H9 (cell line): ENCODE measurements around the gene HMMR. TPM values are rescaled to one million over a fixed set of nuclear protein-coding genes. Genes with fewer than 3 reads are reported as not detected.

Experiments
- DNase-seq: peaks from one replicate; pipeline ENCODE4 v3.0.0-alpha.2; 2017
- H2AFZ ChIP-seq: one replicate; pipeline ENCODE4 v1.6.1; 2013; ENCODE audit warnings: mild to moderate bottlenecking, low read length, control low read depth, moderate library complexity
- H2AK5ac ChIP-seq: 2 replicates; pipeline ENCODE4 v1.6.1; 2013; ENCODE audit warnings: low read length, control low read depth, mixed read lengths; ENCODE audit not compliant: insufficient read length
- H2BK120ac ChIP-seq: one replicate; pipeline ENCODE4 v1.6.1; 2013; ENCODE audit warnings: low read depth, mild to moderate bottlenecking, low read length, control low read depth, inconsistent platforms; ENCODE audit not compliant: poor library complexity, severe bottlenecking
- H2BK12ac ChIP-seq: 2 replicates; pipeline ENCODE4 v1.6.1; 2013; ENCODE audit warnings: low read length, control low read depth, mixed read lengths, low read depth; ENCODE audit not compliant: insufficient read length
- H2BK15ac ChIP-seq: 2 replicates; pipeline ENCODE4 v1.6.1; 2013; ENCODE audit warnings: low read depth, low read length, control low read depth
- H2BK20ac ChIP-seq: one replicate; pipeline ENCODE4 v1.6.1; 2013; ENCODE audit warnings: low read depth, mild to moderate bottlenecking, low read length, control low read depth, inconsistent platforms; ENCODE audit not compliant: poor library complexity, severe bottlenecking
- H2BK5ac ChIP-seq: 2 replicates; pipeline ENCODE4 v1.6.1; 2013; ENCODE audit warnings: low read length, control low read depth, mixed read lengths; ENCODE audit not compliant: insufficient read length
- H3K14ac ChIP-seq: 2 replicates; pipeline ENCODE4 v1.6.1; 2013; ENCODE audit warnings: low read length, control low read depth; ENCODE audit not compliant: insufficient read depth
- H3K18ac ChIP-seq: 2 replicates; pipeline ENCODE4 v1.6.1; 2013; ENCODE audit warnings: low read depth, mild to moderate bottlenecking, mixed read lengths, low read length, control low read depth; ENCODE audit not compliant: insufficient read length
- H3K23ac ChIP-seq: 2 replicates; pipeline ENCODE4 v1.6.1; 2013; ENCODE audit warnings: low read length, control low read depth, mixed read lengths, low read depth; ENCODE audit not compliant: insufficient read length
- H3K23me2 ChIP-seq: 2 replicates; pipeline ENCODE4 v1.6.1; 2013; ENCODE audit warnings: low read depth, mild to moderate bottlenecking, mixed read lengths, low read length, control low read depth; ENCODE audit not compliant: insufficient read length, poor library complexity, severe bottlenecking
- H3K27ac ChIP-seq: 2 replicates; pipeline ENCODE4 v1.5.1; 2013; ENCODE audit warnings: low read length, control low read depth, mixed read lengths, low read depth; ENCODE audit not compliant: insufficient read length
- H3K27me3 ChIP-seq: 2 replicates; pipeline ENCODE4 v1.6.1; 2013; ENCODE audit warnings: low read length, control low read depth, inconsistent platforms; ENCODE audit not compliant: insufficient read depth
- H3K4ac ChIP-seq: 2 replicates; pipeline ENCODE4 v1.6.1; 2013; ENCODE audit warnings: low read depth, mild to moderate bottlenecking, control low read depth, inconsistent platforms, low read length, moderate library complexity
- H3K4me1 ChIP-seq: 2 replicates; pipeline ENCODE4 v1.6.1; 2013; ENCODE audit warnings: low read length, control low read depth, inconsistent platforms; ENCODE audit not compliant: insufficient read depth
- H3K4me2 ChIP-seq: 2 replicates; pipeline ENCODE4 v1.6.1; 2013; ENCODE audit warnings: low read length, control low read depth, mixed read lengths; ENCODE audit not compliant: insufficient read length, insufficient read depth
- H3K56ac ChIP-seq: 2 replicates; pipeline ENCODE4 v1.6.1; 2013; ENCODE audit warnings: low read depth, mild to moderate bottlenecking, mixed read lengths, low read length, control low read depth; ENCODE audit not compliant: insufficient read length
- H3K79me1 ChIP-seq: 2 replicates; pipeline ENCODE4 v1.6.1; 2013; ENCODE audit warnings: low read depth, mild to moderate bottlenecking, moderate library complexity, low read length, control low read depth, inconsistent platforms; ENCODE audit not compliant: insufficient read depth, poor library complexity, severe bottlenecking
- H3K79me2 ChIP-seq: 2 replicates; pipeline ENCODE4 v1.6.1; 2013; ENCODE audit warnings: low read length, control low read depth, inconsistent platforms; ENCODE audit not compliant: insufficient read depth
- H3K9ac ChIP-seq: 2 replicates; pipeline ENCODE4 v1.6.1; 2013; ENCODE audit warnings: low read length, control low read depth, mixed read lengths; ENCODE audit not compliant: insufficient read length; ENCODE audit errors: extremely low read depth
- H3K9me3 ChIP-seq: one replicate; pipeline ENCODE4 v1.6.1; 2013; ENCODE audit warnings: low read depth, low read length, inconsistent platforms; ENCODE audit not compliant: control insufficient read depth
- H3T11ph ChIP-seq: one replicate; pipeline ENCODE4 v1.6.1; 2013; ENCODE audit warnings: mild to moderate bottlenecking, low read length, control low read depth, inconsistent platforms
- H4K20me1 ChIP-seq: one replicate; pipeline ENCODE4 v1.6.1; 2013; ENCODE audit not compliant: control insufficient read depth, insufficient read length, insufficient read depth
- H4K5ac ChIP-seq: 2 replicates; pipeline ENCODE4 v1.6.1; 2013; ENCODE audit warnings: low read depth, mild to moderate bottlenecking, mixed read lengths, low read length, control low read depth; ENCODE audit not compliant: insufficient read length
- H4K8ac ChIP-seq: replicated peaks from 2 replicates; pipeline ENCODE4 v1.6.1; 2013; ENCODE audit warnings: low read length, control low read depth, mixed read lengths, low read depth; ENCODE audit not compliant: insufficient read length
- H4K91ac ChIP-seq: 2 replicates; pipeline ENCODE4 v1.6.1; 2013; ENCODE audit warnings: low read depth, mild to moderate bottlenecking, moderate library complexity, mixed read lengths, low read length, control low read depth; ENCODE audit not compliant: insufficient read length
- H3K27ac Mint-ChIP-seq, 3 experiments: 2 replicates in 2 of 3; 3 replicates in 1 of 3; pipeline ENCODE4 v1.8.0; 2020 to 2021; ENCODE audit warnings: mixed read lengths in 3 of 3, mild to moderate bottlenecking in 1 of 3, moderate library complexity in 1 of 3
- H3K27me3 Mint-ChIP-seq: 2 replicates; pipeline ENCODE4 v1.8.0; 2021; ENCODE audit warnings: low read depth, mild to moderate bottlenecking, moderate library complexity, mixed read lengths
- H3K36me3 Mint-ChIP-seq, 3 experiments: 2 replicates in 2 of 3; 3 replicates in 1 of 3; pipeline ENCODE4 v1.8.0; 2020 to 2021; ENCODE audit warnings: low read depth in 3 of 3, mixed read lengths in 3 of 3; ENCODE audit not compliant: insufficient read depth in 1 of 3
- H3K4me1 Mint-ChIP-seq, 2 experiments: 2 replicates each; pipeline ENCODE4 v1.8.0; 2020; ENCODE audit warnings: mixed read lengths in 2 of 2
- H3K4me3 Mint-ChIP-seq, 2 experiments: 2 replicates in 1 of 2; 3 replicates in 1 of 2; pipeline ENCODE4 v1.8.0; 2020 to 2021; ENCODE audit warnings: mild to moderate bottlenecking in 2 of 2, mixed read lengths in 2 of 2, moderate library complexity in 1 of 2
- H3K9me3 Mint-ChIP-seq, 2 experiments: 2 replicates in 1 of 2; 3 replicates in 1 of 2; pipeline ENCODE4 v1.8.0; 2020; ENCODE audit warnings: mild to moderate bottlenecking in 2 of 2, mixed read lengths in 2 of 2, moderate library complexity in 1 of 2
- CTCF ChIP-seq: fragments of 200-600 bp; sonication (generic); conservative IDR thresholded peaks from 3 replicates; pipeline ENCODE4 v1.8.0; 2021; ENCODE audit warnings: antibody characterized with exemption, mild to moderate bottlenecking
- total RNA-seq: library from RNA; stranded (reverse); gene quantifications from 2 replicates; pipeline ENCODE4 v1.2.1, GENCODE V29; 2021

The HMMR gene
- total RNA-seq, 1 experiment from 2014 or later = 36.2 TPM

DNA sequence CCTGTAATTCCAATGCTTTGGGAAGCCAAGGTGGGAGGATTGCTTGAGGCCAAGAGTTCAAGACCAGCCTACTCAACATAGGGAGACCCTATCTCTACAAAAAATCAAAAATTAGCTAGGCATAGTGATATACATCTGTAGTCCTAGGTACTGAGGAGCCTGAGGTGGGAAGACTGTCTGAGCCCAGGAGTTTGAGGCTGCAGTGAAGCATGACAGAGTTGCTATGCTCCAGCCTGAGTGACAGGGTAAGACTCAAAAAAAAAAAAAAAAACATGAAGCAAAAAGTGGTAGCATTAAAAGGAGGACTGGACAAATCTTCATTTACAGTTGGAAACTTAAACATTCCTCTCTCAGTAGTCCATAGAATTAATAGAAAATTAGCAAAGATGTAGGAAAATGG, 13.2 kb upstream of the HMMR start:
- Mint-ChIP-seq H3K27me3 (no peaks in the 10 kb centered on the region), H3K36me3 (peaks cover 38 to 74% (median 64%) of the 10 kb centered on the region in 3 experiments), H3K27ac (peak overlapping the region in 1 of 3 experiments; percentile 83; a peak in 2 of 7 replicates), H3K4me1 (peaks cover 2 to 5% of the 10 kb centered on the region in 2 experiments; a peak in 2 of 4 replicates), H3K4me3 (no peak overlapping the region), H3K9me3 (no peaks in the 10 kb centered on the region)
- Histone ChIP-seq H3K9me3 (no peaks in the 10 kb centered on the region), H3K79me2 (no peaks in the 10 kb centered on the region), H2BK20ac (no peak overlapping the region), H2BK12ac (no peak overlapping the region), H2BK5ac (no peak overlapping the region), H4K8ac (no peak overlapping the region), H2BK15ac (no peak overlapping the region), H3K9ac (no peak overlapping the region), H3K27me3 (no peaks in the 10 kb centered on the region), H4K20me1 (no peaks in the 10 kb centered on the region), H3K4me1 (no peaks in the 10 kb centered on the region), H3K23ac (no peak overlapping the region), H3K14ac (no peak overlapping the region), H4K91ac (no peak overlapping the region), H3T11ph (no peak overlapping the region), H2BK120ac (no peak overlapping the region), H3K79me1 (no peaks in the 10 kb centered on the region), H3K18ac (no peak overlapping the region), H2AFZ (no peak overlapping the region), H3K4ac (no peak overlapping the region), H3K56ac (no peak overlapping the region), H3K4me2 (no peak overlapping the region), H3K27ac (no peak overlapping the region), H3K23me2 (no peaks in the 10 kb centered on the region), H4K5ac (no peak overlapping the region), H2AK5ac (no peak overlapping the region)
- no peak for TF ChIP-seq CTCF
- no peak for DNase-seq
